Measurements from ENCODE around the gene MORN3.
"Not testable (repeated sequence)": the region's sequence is repeated elsewhere in the genome, so short reads cannot be mapped to it uniquely, and the experiment has no call there.

Gene MORN3, protein sequence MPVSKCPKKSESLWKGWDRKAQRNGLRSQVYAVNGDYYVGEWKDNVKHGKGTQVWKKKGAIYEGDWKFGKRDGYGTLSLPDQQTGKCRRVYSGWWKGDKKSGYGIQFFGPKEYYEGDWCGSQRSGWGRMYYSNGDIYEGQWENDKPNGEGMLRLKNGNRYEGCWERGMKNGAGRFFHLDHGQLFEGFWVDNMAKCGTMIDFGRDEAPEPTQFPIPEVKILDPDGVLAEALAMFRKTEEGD

DNA sequence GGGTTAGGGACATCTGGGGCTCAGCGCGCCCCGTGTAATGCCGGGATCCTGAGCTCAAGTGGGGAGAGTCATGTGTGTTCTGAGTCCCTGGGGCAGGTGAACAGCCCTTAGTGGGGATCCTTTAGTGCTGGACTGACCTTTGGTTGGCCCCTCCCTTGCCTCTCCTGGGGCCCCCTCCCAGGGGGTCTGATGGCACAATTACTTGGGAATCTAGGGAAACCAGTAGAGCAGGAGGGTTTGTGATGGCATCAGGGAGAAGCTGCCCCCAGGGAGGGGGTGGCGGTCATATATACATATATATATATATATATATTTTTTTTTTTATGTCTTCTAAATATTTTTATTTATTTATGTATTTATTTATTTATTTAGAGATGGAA lies at the start of gene MORN3:
TSS of gene MORN3 (minus strand) at position 134 of the 380 bp plus-strand sequence. CDS start 171 bp downstream, outside the sequence.
- H3K4me3 ChIP-seq (ENCODE audit: low read depth, low read length), result no peak within 1 kb of the TSS
- no peak for DNase-seq (ENCODE audit: low read depth)
- TF ChIP-seq CTCF (conservative IDR thresholded peaks at IDR 0.05; ENCODE audit: low read depth, low read length), result no peak

GRCh38 chr12:121718653-121719239 lies 49.3 kb upstream of the MORN3 start:
- DNase-seq (ENCODE audit: low read depth), result no peak
- no peak overlapping the region for H3K4me3 ChIP-seq (ENCODE audit: low read depth, low read length)
- no peak for TF ChIP-seq CTCF (conservative IDR thresholded peaks at IDR 0.05; ENCODE audit: low read depth, low read length)

- TF ChIP-seq CTCF (conservative IDR thresholded peaks at IDR 0.05; ENCODE audit: low read depth, low read length), result no peak
- peak; percentile 96 for DNase-seq (ENCODE audit: low read depth)
- no peak overlapping the region for H3K4me3 ChIP-seq (ENCODE audit: low read depth, low read length)
These were observed 47.7 kb upstream of the MORN3 start for GRCh38 chr12:121717041-121717699.

GRCh38 chr12:121715862-121716435 lies 46.5 kb upstream of the MORN3 start:
- TF ChIP-seq CTCF (conservative IDR thresholded peaks at IDR 0.05; ENCODE audit: low read depth, low read length), result no peak
- no peak for DNase-seq (ENCODE audit: low read depth)
- H3K4me3 ChIP-seq (ENCODE audit: low read depth, low read length), result no peak overlapping the region

DNA sequence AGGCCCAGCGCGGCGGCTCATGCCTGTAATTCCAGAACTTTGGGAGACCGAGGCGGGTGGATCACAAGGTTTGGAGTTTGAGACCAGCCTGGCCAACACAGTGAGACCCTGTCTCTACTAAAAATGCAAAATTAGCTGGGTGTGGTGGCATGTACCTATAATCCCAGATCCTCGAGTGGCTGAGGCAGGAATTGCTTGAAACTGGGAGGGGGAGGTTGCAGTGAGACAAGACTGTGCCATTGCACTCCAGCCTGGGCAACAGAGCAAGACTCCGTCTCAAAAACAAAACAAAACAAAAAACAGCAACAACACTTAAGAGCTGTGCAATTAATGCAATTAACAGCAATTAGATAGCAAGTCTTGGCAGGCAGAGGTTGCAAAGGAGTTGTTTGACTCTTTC lies 45.6 kb upstream of the MORN3 start:
- not testable (repeated sequence) for H3K4me3 ChIP-seq (ENCODE audit: low read depth, low read length); DNase-seq (ENCODE audit: low read depth)

- peak overlapping the region; percentile 87 for H3K4me3 ChIP-seq (ENCODE audit: low read depth, low read length)
- DNase-seq (ENCODE audit: low read depth), result no peak
- no peak for TF ChIP-seq CTCF (conservative IDR thresholded peaks at IDR 0.05; ENCODE audit: low read depth, low read length)
These were observed 44.3 kb upstream of the MORN3 start for GRCh38 chr12:121713793-121714192.

GRCh38 chr12:121713257-121713777 lies 43.9 kb upstream of the MORN3 start:
- DNase-seq (ENCODE audit: low read depth), result no peak
- no peak for TF ChIP-seq CTCF (conservative IDR thresholded peaks at IDR 0.05; ENCODE audit: low read depth, low read length)
- H3K4me3 ChIP-seq (ENCODE audit: low read depth, low read length), result peak overlapping the region; percentile 87

Data from choroid plexus epithelial cell (primary cell).